ENCODE results near the gene TNFSF12. TPM values are rescaled to one million over a fixed set of nuclear protein-coding genes. Genes with fewer than 3 reads are reported as not detected.

Gene TNFSF12
- polyA plus RNA-seq, 2 of the 4 experiments (the other 2 are of a cell fraction), result 9.9 to 11.9 TPM

GRCh38 chr17:7577327-7578199, 28.7 kb downstream of the TNFSF12 start:
- H3K4me1 ChIP-seq, result peaks cover 72% of the 10 kb centered on the region
- 89% methylated on average over 17 of the region's 17 CpGs for WGBS (ENCODE audit: missing lambda C conversion rate)
- ATAC-seq, result no peak
- no peak overlapping the region for H3K27ac ChIP-seq
- H3K4me2 ChIP-seq, result peak overlapping the region; percentile 11; the same call in 1 of the 3 replicates
- TF ChIP-seq KDM5A (IDR thresholded peaks at IDR 0.05), result no peak
- no peak for TF ChIP-seq HES2 (IDR thresholded peaks at IDR 0.05)
- no peak for TF ChIP-seq SREBF2 (IDR thresholded peaks at IDR 0.05)
- no peak for TF ChIP-seq EHMT2 (IDR thresholded peaks at IDR 0.05; ENCODE audit: low read depth)
- TF ChIP-seq, protein P1, sequence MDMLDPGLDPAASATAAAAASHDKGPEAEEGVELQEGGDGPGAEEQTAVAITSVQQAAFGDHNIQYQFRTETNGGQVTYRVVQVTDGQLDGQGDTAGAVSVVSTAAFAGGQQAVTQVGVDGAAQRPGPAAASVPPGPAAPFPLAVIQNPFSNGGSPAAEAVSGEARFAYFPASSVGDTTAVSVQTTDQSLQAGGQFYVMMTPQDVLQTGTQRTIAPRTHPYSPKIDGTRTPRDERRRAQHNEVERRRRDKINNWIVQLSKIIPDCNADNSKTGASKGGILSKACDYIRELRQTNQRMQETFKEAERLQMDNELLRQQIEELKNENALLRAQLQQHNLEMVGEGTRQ (IDR thresholded peaks at IDR 0.05), result 0 out of 2 replicates have a peak, but pooled peaks have one; percentile 2
- TF ChIP-seq TP53 (CRISPR knock-in tag; IDR thresholded peaks at IDR 0.05), result no peak
- no peak for TF ChIP-seq EP300 (IDR thresholded peaks at IDR 0.05)
- 0 out of 2 replicates have a peak, but pooled peaks have one; percentile 31 for TF ChIP-seq FOSB (CRISPR knock-in tag; IDR thresholded peaks at IDR 0.05)
- no peak for TF ChIP-seq CBX8 (IDR thresholded peaks at IDR 0.05)
- TF ChIP-seq RCOR1 (IDR thresholded peaks at IDR 0.05; ENCODE audit: low read depth, low read length), result no peak
- no peak for TF ChIP-seq ZFP36 (IDR thresholded peaks at IDR 0.05; ENCODE audit: borderline replicate concordance, partially characterized antibody)
- no peak for TF ChIP-seq ELK1 (IDR thresholded peaks at IDR 0.05; ENCODE audit: low read depth, low read length)
- no peak for TF ChIP-seq HOXA7 (CRISPR knock-in tag; IDR thresholded peaks at IDR 0.05)
- no peak for TF ChIP-seq HOXB5 (CRISPR knock-in tag; IDR thresholded peaks at IDR 0.05)
- TF ChIP-seq BHLHE40 (IDR thresholded peaks at IDR 0.05; ENCODE audit: low read depth, low read length), result no peak
- TF ChIP-seq CEBPB (IDR thresholded peaks at IDR 0.05), result no peak
- TF ChIP-seq ZNF302 (CRISPR knock-in tag; IDR thresholded peaks at IDR 0.05), result no peak
- TF ChIP-seq JUNB (IDR thresholded peaks at IDR 0.05), result no peak
- no peak for TF ChIP-seq ZC3H11A (IDR thresholded peaks at IDR 0.05)
- no peak for TF ChIP-seq NR3C1 (IDR thresholded peaks at IDR 0.05)
- peak; percentile 30 to 53; a peak in 1 of 5 replicates for TF ChIP-seq JUN (IDR thresholded peaks at IDR 0.05)
- TF ChIP-seq ATOH8 (CRISPR knock-in tag; IDR thresholded peaks at IDR 0.05; ENCODE audit: low read depth), result no peak
- TF ChIP-seq MAFK (IDR thresholded peaks at IDR 0.05; ENCODE audit: partially characterized antibody), result no peak
- ChIA-PET POLR2A (interaction anchor here (1.4 kb wide), 1 partner anchor 110 kb away, joined by 4 read pairs; no protein-coding TSS in a partner anchor), CTCF (interaction anchor here (0.7 to 6.3 kb wide), 5 partner anchors 9 to 141 kb away, joined by 3 to 38 read pairs (median 6); partner anchors contain the start of genes SENP3, SOX15 and TP53)
- FAIRE-seq, result no peak
- H3K4me3 ChIP-seq, result no peak overlapping the region
- no peak for DNase-seq (ENCODE audit: low read depth in 1 of 2, low spot score in 1 of 2)
- no peaks in the 10 kb centered on the region for H3K9me3 ChIP-seq

Measured in A549 (cell line).